A673 (cell line): ENCODE data around the gene OR6C70. TPM values are rescaled to one million over a fixed set of nuclear protein-coding genes. Genes with fewer than 3 reads are reported as not detected.

ENCODE experiments used
- BruUV-seq: library from RNA; stranded (reverse); fragments of 400-500 nt; replicated peaks from 2 replicates; lab custom pipeline; 2021; lab: Mats Ljungman, UMichigan
- CTCF ChIA-PET: fragments of 300-600 bp; sonication (Branson Sonifier 250); formaldehyde crosslinking; loops from one replicate; lab custom pipeline; 2022; ENCODE audit warnings: antibody characterized with exemption; lab: Charles Lee
- POLR2A ChIA-PET: fragments of 300-600 bp; sonication (Branson Sonifier 250); formaldehyde crosslinking; loops from one replicate; lab custom pipeline; 2022; ENCODE audit warnings: antibody characterized with exemption; ENCODE audit not compliant: low non-redundant PET; lab: Charles Lee
- DNase-seq: peaks from one replicate; pipeline ENCODE4 v3.0.0-alpha.2; 2015; ENCODE audit warnings: low spot score
- H3K27ac ChIP-seq: fragments of 200-600 bp; sonication (generic); 2 replicates; pipeline ENCODE4 v1.5.1; 2016; ENCODE audit warnings: mixed run types, low read depth, mild to moderate bottlenecking, mixed read lengths, antibody characterized with exemption, low read length; ENCODE audit not compliant: poor library complexity, severe bottlenecking
- H3K27me3 ChIP-seq: fragments of 200-600 bp; sonication (generic); replicated peaks from 2 replicates; pipeline ENCODE4 v1.6.1; 2017; ENCODE audit warnings: mixed run types, low read depth, mild to moderate bottlenecking, mixed read lengths, antibody characterized with exemption, low read length; ENCODE audit not compliant: insufficient read depth, poor library complexity
- H3K36me3 ChIP-seq: fragments of 200-600 bp; sonication (generic); 2 replicates; pipeline ENCODE4 v1.6.1; 2016; ENCODE audit warnings: mixed run types, mild to moderate bottlenecking, mixed read lengths, antibody characterized with exemption, low read length; ENCODE audit not compliant: insufficient read depth, poor library complexity, severe bottlenecking
- H3K4me1 ChIP-seq: fragments of 200-600 bp; sonication (generic); 2 replicates; pipeline ENCODE4 v1.6.1; 2017; ENCODE audit warnings: mixed run types, mild to moderate bottlenecking, mixed read lengths, antibody characterized with exemption, low read length; ENCODE audit not compliant: insufficient read depth, poor library complexity, severe bottlenecking
- H3K4me3 ChIP-seq: fragments of 200-600 bp; sonication (generic); 2 replicates; pipeline ENCODE4 v1.5.1; 2016; ENCODE audit warnings: low read depth, mixed run types, mild to moderate bottlenecking, mixed read lengths, low read length; ENCODE audit not compliant: poor library complexity, severe bottlenecking
- H3K9me3 ChIP-seq: fragments of 200-600 bp; sonication (generic); 2 replicates; pipeline ENCODE4 v1.6.1; 2016; ENCODE audit warnings: mixed run types, low read depth, mild to moderate bottlenecking, mixed read lengths, antibody characterized with exemption, low read length; ENCODE audit not compliant: poor library complexity, severe bottlenecking
- EZH2 ChIP-seq: fragments of 200-600 bp; sonication (generic); IDR thresholded peaks from 2 replicates; pipeline ENCODE4 v1.6.1; 2017; ENCODE audit warnings: borderline replicate concordance, low read depth, mild to moderate bottlenecking, mixed read lengths, antibody characterized with exemption, low read length; ENCODE audit not compliant: poor library complexity, severe bottlenecking
- intact Hi-C: fragments of 100-400 bp; cut with micrococcal nuclease; formaldehyde crosslinking; loops from one replicate; pipeline ENCODE4 v1.10.0; 2022; ENCODE audit not compliant: unreplicated experiment
- total RNA-seq: library from RNA; stranded (reverse); gene quantifications from 2 replicates; pipeline ENCODE4 v1.2.3, GENCODE V29; 2021
- TF ChIP-seq, protein P1 (sequence below): fragments of 300-800, 200-600 bp; sonication (generic); conservative IDR thresholded peaks from 2 replicates; pipeline ENCODE4 v1.5.1; 2017; ENCODE audit warnings: low read depth, mild to moderate bottlenecking, antibody characterized with exemption, low read length, moderate library complexity, mixed read lengths

OR6C70 gene
- total RNA-seq, 1 experiment from 2014 or later: not detected

DNA sequence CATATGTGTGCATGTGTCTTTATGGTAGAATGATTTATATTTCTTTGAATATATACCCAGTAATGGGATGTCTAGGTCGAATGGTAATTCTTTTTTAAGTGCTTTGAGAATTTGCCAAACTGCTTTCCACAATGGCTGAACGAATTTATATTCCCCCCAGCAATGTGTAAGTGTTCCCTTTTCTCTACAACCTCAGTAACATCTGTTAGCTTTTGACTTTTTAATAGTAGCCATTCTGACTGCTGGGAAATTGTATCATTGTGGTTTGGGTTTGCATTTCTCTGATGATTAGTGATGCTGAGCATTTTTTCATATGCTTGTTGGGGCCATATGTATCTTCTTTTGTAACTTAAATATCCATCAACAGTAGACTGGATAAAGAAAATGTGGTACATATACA lies 31.7 kb upstream of the OR6C70 start:
- H3K4me3 ChIP-seq: no peak overlapping the region
- no TSS peak for BruUV-seq
- H3K4me1 ChIP-seq: no peaks in the 10 kb centered on the region
- no peak overlapping the region for H3K27ac ChIP-seq
- no peaks in the 10 kb centered on the region for H3K9me3 ChIP-seq
- CTCF ChIA-PET: no interaction called here
- intact Hi-C loops: no loop called here
- peaks cover 32% of the 10 kb centered on the region for H3K27me3 ChIP-seq
- POLR2A ChIA-PET: no interaction called here
- TF ChIP-seq, protein P1, sequence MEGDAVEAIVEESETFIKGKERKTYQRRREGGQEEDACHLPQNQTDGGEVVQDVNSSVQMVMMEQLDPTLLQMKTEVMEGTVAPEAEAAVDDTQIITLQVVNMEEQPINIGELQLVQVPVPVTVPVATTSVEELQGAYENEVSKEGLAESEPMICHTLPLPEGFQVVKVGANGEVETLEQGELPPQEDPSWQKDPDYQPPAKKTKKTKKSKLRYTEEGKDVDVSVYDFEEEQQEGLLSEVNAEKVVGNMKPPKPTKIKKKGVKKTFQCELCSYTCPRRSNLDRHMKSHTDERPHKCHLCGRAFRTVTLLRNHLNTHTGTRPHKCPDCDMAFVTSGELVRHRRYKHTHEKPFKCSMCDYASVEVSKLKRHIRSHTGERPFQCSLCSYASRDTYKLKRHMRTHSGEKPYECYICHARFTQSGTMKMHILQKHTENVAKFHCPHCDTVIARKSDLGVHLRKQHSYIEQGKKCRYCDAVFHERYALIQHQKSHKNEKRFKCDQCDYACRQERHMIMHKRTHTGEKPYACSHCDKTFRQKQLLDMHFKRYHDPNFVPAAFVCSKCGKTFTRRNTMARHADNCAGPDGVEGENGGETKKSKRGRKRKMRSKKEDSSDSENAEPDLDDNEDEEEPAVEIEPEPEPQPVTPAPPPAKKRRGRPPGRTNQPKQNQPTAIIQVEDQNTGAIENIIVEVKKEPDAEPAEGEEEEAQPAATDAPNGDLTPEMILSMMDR: no peak
- no peak for TF ChIP-seq EZH2
- no peaks in the 10 kb centered on the region for H3K36me3 ChIP-seq
- DNase-seq: no peak

DNA sequence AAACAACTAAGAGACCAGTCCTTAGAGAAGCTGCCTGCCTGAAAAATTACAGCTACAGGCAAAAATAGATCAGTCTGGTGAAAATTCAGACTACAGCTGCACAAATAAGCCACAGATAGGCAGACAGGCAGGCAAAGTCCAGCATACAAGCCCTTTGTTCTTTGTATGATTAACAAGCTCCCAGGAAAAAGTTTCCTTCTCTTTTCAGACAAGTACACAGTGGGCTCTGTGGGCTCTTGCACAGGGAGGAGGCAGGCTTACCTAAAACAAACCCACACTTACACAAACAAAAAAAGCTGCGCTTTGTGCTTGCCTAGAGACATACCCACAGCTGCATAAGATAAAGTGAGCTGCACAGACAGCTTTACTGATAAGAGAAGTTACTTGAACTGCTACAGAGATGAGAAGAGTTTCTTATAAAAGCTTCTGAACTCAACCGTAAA lies 29.9 kb upstream of the OR6C70 start:
- no peak for TF ChIP-seq EZH2
- TF ChIP-seq, protein P1: no peak
- no peak overlapping the region for H3K4me3 ChIP-seq
- no peaks in the 10 kb centered on the region for H3K9me3 ChIP-seq
- no peak for DNase-seq
- POLR2A ChIA-PET: no interaction called here
- no peaks in the 10 kb centered on the region for H3K36me3 ChIP-seq
- CTCF ChIA-PET: no interaction called here
- peaks cover 35% of the 10 kb centered on the region for H3K27me3 ChIP-seq
- no TSS peak for BruUV-seq
- H3K4me1 ChIP-seq: no peaks in the 10 kb centered on the region
- H3K27ac ChIP-seq: no peak overlapping the region
- intact Hi-C loops: no loop called here

DNA sequence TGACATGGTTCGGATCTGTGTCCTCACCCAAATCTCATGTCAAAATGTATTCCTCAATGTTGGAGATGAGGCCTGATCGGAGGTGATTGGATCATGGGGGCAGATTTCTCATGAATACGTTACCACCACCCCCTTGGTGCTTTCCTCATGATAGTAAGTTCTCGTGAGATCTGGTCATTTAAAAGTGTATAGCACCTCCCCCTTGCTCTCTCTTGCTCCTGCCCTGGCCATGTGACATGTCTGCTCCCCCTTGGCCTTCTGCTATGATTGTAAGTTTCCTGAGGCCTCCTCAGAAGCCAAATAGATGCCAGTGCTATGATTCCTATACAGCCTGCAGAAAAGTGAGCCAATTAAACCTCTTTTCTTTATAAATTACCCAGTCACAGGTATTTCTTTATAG lies 29.3 kb upstream of the OR6C70 start:
- DNase-seq: no peak
- H3K36me3 ChIP-seq: no peaks in the 10 kb centered on the region
- TF ChIP-seq, protein P1: no peak
- TF ChIP-seq EZH2: no peak
- intact Hi-C loops: no loop called here
- CTCF ChIA-PET: no interaction called here
- H3K4me1 ChIP-seq: no peaks in the 10 kb centered on the region
- no TSS peak for BruUV-seq
- H3K4me3 ChIP-seq: no peak overlapping the region
- H3K9me3 ChIP-seq: no peaks in the 10 kb centered on the region
- peaks cover 35% of the 10 kb centered on the region for H3K27me3 ChIP-seq
- no peak overlapping the region for H3K27ac ChIP-seq
- POLR2A ChIA-PET: no interaction called here
